K562 (cell line): ENCODE results near the gene GCH1. TPM values are rescaled to one million over a fixed set of nuclear protein-coding genes. Genes with fewer than 3 reads are reported as not detected.

Experiments
- CBFA2T3 ChIP-seq: fragments of 450-650 bp; IDR thresholded peaks from 2 replicates; pipeline ENCODE4 v1.6.1; 2017
- CBX8 ChIP-seq: fragments of 200-600 bp; sonication (generic); IDR thresholded peaks from 2 replicates; pipeline ENCODE4 v1.6.1; 2012; ENCODE audit warnings: borderline replicate concordance, mixed run types, low read depth, mild to moderate bottlenecking, moderate library complexity, mixed read lengths, low read length, control low read depth, inconsistent platforms; ENCODE audit not compliant: poor library complexity, severe bottlenecking; ENCODE audit errors: extremely low read depth
- EGR1 ChIP-seq: fragments of 450-650 bp; conservative IDR thresholded peaks from 2 replicates; pipeline ENCODE4 v1.6.1; 2017; ENCODE audit warnings: mild to moderate bottlenecking
- FUS ChIP-seq: fragments of 200-400 bp; formaldehyde crosslinking; optimal IDR thresholded peaks from 2 replicates; pipeline ENCODE3; 2017; ENCODE audit warnings: low read depth, low read length
- HMBOX1 ChIP-seq: sonication (generic); IDR thresholded peaks from 2 replicates; pipeline ENCODE4 v1.6.1; 2016
- HMG20B ChIP-seq: fragments of 250-450 bp; sonication (Bioruptor Pico); IDR thresholded peaks from 2 replicates; pipeline ENCODE4 v1.5.0; 2021; ENCODE audit warnings: mild to moderate bottlenecking
- HMGXB4 ChIP-seq: sonication (generic); formaldehyde crosslinking; IDR thresholded peaks from 2 replicates; pipeline ENCODE4 v1.8.1; 2023; ENCODE audit warnings: mild to moderate bottlenecking, missing genetic modification reagents
- ID3 ChIP-seq, 2 experiments: fragments of 250-450 bp in 1 of 2; fragments of 450-650 bp in 1 of 2; sonication (Bioruptor Pico) in 1 of 2; IDR thresholded peaks; 2 replicates each; pipeline versions ENCODE4 v1.6.1 to v1.8.0; 2016 to 2021; ENCODE audit warnings: mild to moderate bottlenecking in 2 of 2, moderate library complexity in 2 of 2, missing compliant biosample characterization in 1 of 2, missing genetic modification characterization in 1 of 2
- ILF3 ChIP-seq: fragments of 450-650 bp; IDR thresholded peaks from 2 replicates; pipeline ENCODE4 v1.6.1; 2018; ENCODE audit warnings: antibody characterized with exemption, mild to moderate bottlenecking, moderate library complexity, borderline replicate concordance
- JUNB ChIP-seq: fragments of 450-650 bp; formaldehyde crosslinking; conservative IDR thresholded peaks from 2 replicates; pipeline ENCODE4 v1.4.0; 2020; ENCODE audit warnings: mild to moderate bottlenecking
- LCOR ChIP-seq: sonication (generic); formaldehyde crosslinking; IDR thresholded peaks from 2 replicates; pipeline ENCODE4 v1.8.0; 2022; ENCODE audit warnings: mild to moderate bottlenecking, missing genetic modification reagents
- MCM3 ChIP-seq: fragments of 450-650 bp; IDR thresholded peaks from 2 replicates; pipeline ENCODE4 v1.6.1; 2016
- NFE2 ChIP-seq: IDR thresholded peaks from 2 replicates; pipeline ENCODE4 v1.6.1; 2014; ENCODE audit warnings: antibody characterized with exemption, low read depth
- NFE2L1 ChIP-seq: fragments of 450-650 bp; IDR thresholded peaks from 2 replicates; pipeline ENCODE4 v1.6.1; 2016; ENCODE audit warnings: missing genetic modification characterization, low read depth, mild to moderate bottlenecking, missing compliant biosample characterization, moderate library complexity, borderline replicate concordance
- RB1 ChIP-seq: fragments of 450-650 bp; IDR thresholded peaks from 2 replicates; pipeline ENCODE4 v1.6.1; 2017; ENCODE audit warnings: low read depth, mild to moderate bottlenecking
- SNRNP70 ChIP-seq: fragments of 200-400 bp; formaldehyde crosslinking; optimal IDR thresholded peaks from 2 replicates; pipeline ENCODE3; 2017; ENCODE audit warnings: low read depth, low read length
- TEAD4 ChIP-seq, 2 experiments: sonication (generic) in 1 of 2; formaldehyde crosslinking in 1 of 2; IDR thresholded peaks; 2 replicates each; pipeline versions ENCODE4 v1.6.1 to v1.8.0; 2012 to 2022; ENCODE audit warnings: borderline replicate concordance in 1 of 2, inconsistent platforms in 1 of 2, low read length in 1 of 2, mild to moderate bottlenecking in 1 of 2, missing genetic modification reagents in 1 of 2
- USF1 ChIP-seq: sonication (generic); formaldehyde crosslinking; IDR thresholded peaks from 2 replicates; pipeline ENCODE4 v1.9.0; 2022; ENCODE audit warnings: mild to moderate bottlenecking, missing genetic modification reagents
- YY1 ChIP-seq, 3 experiments: IDR thresholded peaks; 2 replicates each; pipeline ENCODE4 v1.6.1; 2011; ENCODE audit warnings: low read length in 2 of 3, mild to moderate bottlenecking in 2 of 3, moderate library complexity in 2 of 3, borderline replicate concordance in 1 of 3, control low read depth in 1 of 3, low read depth in 1 of 3; ENCODE audit not compliant: insufficient read depth in 3 of 3, insufficient replicate concordance in 2 of 3, control insufficient read depth in 1 of 3, insufficient read length in 1 of 3; ENCODE audit errors: extremely low read depth in 1 of 3
- ZFP30 ChIP-seq: fragments of 250-450 bp; sonication (Bioruptor Pico); IDR thresholded peaks from 2 replicates; pipeline ENCODE4 v1.8.0; 2022; ENCODE audit warnings: moderate library complexity, mild to moderate bottlenecking, inconsistent platforms, borderline replicate concordance
- ZNF140 ChIP-seq: fragments of 250-450 bp; sonication (Bioruptor Pico); IDR thresholded peaks from 2 replicates; pipeline ENCODE4 v1.8.0; 2021; ENCODE audit warnings: moderate library complexity, mild to moderate bottlenecking, inconsistent platforms
- ZNF253 ChIP-seq: fragments of 250-450 bp; sonication (Bioruptor Pico); conservative IDR thresholded peaks from 2 replicates; pipeline ENCODE4 v1.6.1; 2021; ENCODE audit warnings: mild to moderate bottlenecking
- ZNF324 ChIP-seq: fragments of 250-450 bp; sonication (Bioruptor Pico); IDR thresholded peaks from 2 replicates; pipeline ENCODE4 v1.4.0; 2020; ENCODE audit warnings: mild to moderate bottlenecking
- ZNF766 ChIP-seq: fragments of 200-800 bp; sonication (Bioruptor generic); conservative IDR thresholded peaks from 2 replicates; pipeline ENCODE4 v1.6.1; 2016; ENCODE audit warnings: missing genetic modification characterization, missing compliant biosample characterization
- polyA plus RNA-seq, 8 experiments: library from polyadenylated mRNA; depleted of rRNA in 4 of 8; stranded (reverse) in 5 of 8; unstranded in 3 of 8; fragments of >200 nt; fragmentation: Nextera tagmentation in 2 of 8; fragmentation: Illumina TruSeq in 1 of 8; extraction: Ambion mirVana in 2 of 8; extraction: Trizol in 1 of 8; gene quantifications; 2 replicates each; pipeline versions ENCODE4 v1.2.1 to v1.2.3, GENCODE V29; 2011 to 2014; ENCODE audit warnings: inconsistent platforms in 1 of 8, missing spikeins in 1 of 8
- total RNA-seq, 7 experiments: library from RNA; depleted of rRNA in 6 of 7; stranded (reverse); fragments of >200 nt in 6 of 7; fragmentation: Illumina TruSeq in 2 of 7; extraction: Trizol in 2 of 7; gene quantifications; 2 replicates each; pipeline versions ENCODE4 v1.2.1 to v1.2.3, GENCODE V29; 2011 to 2021; ENCODE audit warnings: low replicate concordance in 1 of 7

GCH1 gene
- total and polyA plus RNA-seq, 9 of the 15 experiments (the other 6 are each of a cell fraction or from before 2014, with no cell fraction given), result 3.9 to 13.1 (median 6.5) TPM

- TF ChIP-seq LCOR, result no peak
- TF ChIP-seq ZFP30 (CRISPR knock-in tag), result no peak
- no peak for TF ChIP-seq USF1 (CRISPR knock-in tag)
- no peak for TF ChIP-seq ILF3
- peak; percentile 30; the same call in 1 of the 2 replicates for TF ChIP-seq NFE2
- TF ChIP-seq CBX8, result no peak
- TF ChIP-seq ID3 (CRISPR knock-in tag; IDR thresholded peaks at IDR 0.05), result no peak
- no peak for TF ChIP-seq ID3 (tag; IDR thresholded peaks at IDR 0.05)
- TF ChIP-seq SNRNP70, result no peak
- TF ChIP-seq RB1, result no peak
- no peak for TF ChIP-seq ZNF324 (CRISPR knock-in tag)
- no peak for TF ChIP-seq TEAD4 (IDR thresholded peaks at IDR 0.05; ENCODE audit: low read length)
- no peak for TF ChIP-seq TEAD4 (CRISPR knock-in tag; IDR thresholded peaks at IDR 0.05; ENCODE audit: borderline replicate concordance)
- TF ChIP-seq CBFA2T3, result peak; percentile 33
- TF ChIP-seq HMBOX1, result peak; percentile 37; the same call in 1 of the 2 replicates
- TF ChIP-seq EGR1, result peak; percentile 81
- no peak for TF ChIP-seq FUS
- no peak for TF ChIP-seq ZNF253
- TF ChIP-seq NFE2L1, result no peak
- no peak for TF ChIP-seq ZNF140 (CRISPR knock-in tag)
- TF ChIP-seq ZNF766 (CRISPR knock-in tag), result no peak
- no peak for TF ChIP-seq MCM3
- TF ChIP-seq YY1 (IDR thresholded peaks at IDR 0.05; ENCODE audit: borderline replicate concordance in 1 of 3, control insufficient read depth in 1 of 3, extremely low read depth in 1 of 3, insufficient read depth in 3 of 3, insufficient read length in 1 of 3, insufficient replicate concordance in 2 of 3, low read depth in 1 of 3, low read length in 2 of 3), result no peak
- TF ChIP-seq HMG20B (CRISPR knock-in tag), result no peak
- no peak for TF ChIP-seq JUNB (CRISPR knock-in tag)
- TF ChIP-seq HMGXB4 (CRISPR knock-in tag), result no peak
Observed at GRCh38 chr14:54866588-54866987, 36.0 kb downstream of the GCH1 start (continued).
